Cardiac muscle cell (in vitro differentiated cells and primary cell): ENCODE results near the gene ARHGEF16. TPM values are rescaled to one million over a fixed set of nuclear protein-coding genes. Genes with fewer than 3 reads are reported as not detected.

Source experiments
- DNase-seq, 2 donors: peaks; one replicate each; pipeline versions ENCODE4 v3.0.0 to v3.0.0-alpha.2; 2010 to 2017; ENCODE audit warnings: low read depth in 1 of 2, low spot score in 1 of 2
- H3K27ac ChIP-seq: fragments of 200-600 bp; sonication (generic); 2 replicates; pipeline ENCODE4 v1.5.1; 2016
- H3K27me3 ChIP-seq: fragments of 200-600 bp; sonication (generic); 2 replicates; pipeline ENCODE4 v1.6.0; 2016; ENCODE audit warnings: control low read depth
- H3K36me3 ChIP-seq: fragments of 200-600 bp; sonication (generic); 2 replicates; pipeline ENCODE4 v1.5.1; 2016; ENCODE audit warnings: control low read depth
- H3K4me1 ChIP-seq: fragments of 200-600 bp; sonication (generic); 2 replicates; pipeline ENCODE4 v1.8.1; 2017; ENCODE audit warnings: low read depth, mild to moderate bottlenecking, mixed run types
- H3K4me3 ChIP-seq: fragments of 200-600 bp; sonication (generic); 2 replicates; pipeline ENCODE4 v1.5.1; 2016; ENCODE audit warnings: mild to moderate bottlenecking
- H3K9me3 ChIP-seq: fragments of 200-600 bp; sonication (generic); 2 replicates; pipeline ENCODE4 v1.5.1; 2017; ENCODE audit warnings: low read depth, mild to moderate bottlenecking, control low read depth
- CTCF ChIP-seq: IDR thresholded peaks from 2 replicates; pipeline ENCODE4 v1.5.1; 2012; ENCODE audit warnings: low read depth, mild to moderate bottlenecking, low read length
- polyA plus RNA-seq: library from polyadenylated mRNA; unstranded; fragments of >200 nt; fragmentation: Nextera tagmentation; extraction: Ambion mirVana; gene quantifications from 2 replicates; pipeline ENCODE4 v1.2.1, GENCODE V29; 2016
- total RNA-seq: library from RNA; depleted of rRNA; stranded (reverse); fragments of >200 nt; gene quantifications from 2 replicates; pipeline ENCODE4 v1.2.3, GENCODE V29; 2016

ARHGEF16 gene
- total and polyA plus RNA-seq, 2 experiments from 2014 or later: 6.0 to 11.8 TPM

- no peak overlapping the region for H3K4me3 ChIP-seq
- H3K4me1 ChIP-seq: peaks cover 16% of the 10 kb centered on the region
- no peak overlapping the region for H3K27ac ChIP-seq
- TF ChIP-seq CTCF: no peak
- no peaks in the 10 kb centered on the region for H3K36me3 ChIP-seq
- no peaks in the 10 kb centered on the region for H3K9me3 ChIP-seq
- no peaks in the 10 kb centered on the region for H3K27me3 ChIP-seq
- DNase-seq: no peak
Observed at GRCh38 chr1:3443807-3444206, 10.7 kb upstream of the ARHGEF16 start.

DNA sequence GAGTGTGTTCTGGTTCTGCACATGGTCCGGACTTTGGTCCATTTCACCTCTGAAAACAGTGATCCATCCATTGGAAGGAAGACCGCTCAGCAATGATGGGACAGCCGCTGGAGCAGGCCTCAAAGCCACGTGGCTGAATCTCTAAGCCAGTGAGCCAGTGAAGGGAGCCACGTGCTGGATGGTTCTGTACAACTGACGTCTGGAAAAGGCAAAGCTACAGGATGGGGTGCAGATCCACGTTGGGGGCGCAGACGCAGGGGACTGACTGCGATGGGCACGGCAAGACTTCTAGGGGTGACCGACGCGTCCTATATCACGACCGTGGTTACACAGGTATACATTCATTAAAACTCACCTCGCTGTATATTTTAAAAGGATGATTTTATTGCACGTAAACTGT is 10.2 kb upstream of the ARHGEF16 start:
- Histone ChIP-seq H3K36me3 (no peaks in the 10 kb centered on the region), H3K4me1 (peaks cover 16% of the 10 kb centered on the region), H3K27ac (no peak overlapping the region), H3K4me3 (no peak overlapping the region), H3K9me3 (no peaks in the 10 kb centered on the region), H3K27me3 (no peaks in the 10 kb centered on the region)
- no peak for TF ChIP-seq CTCF
- DNase-seq: no peak

DNA sequence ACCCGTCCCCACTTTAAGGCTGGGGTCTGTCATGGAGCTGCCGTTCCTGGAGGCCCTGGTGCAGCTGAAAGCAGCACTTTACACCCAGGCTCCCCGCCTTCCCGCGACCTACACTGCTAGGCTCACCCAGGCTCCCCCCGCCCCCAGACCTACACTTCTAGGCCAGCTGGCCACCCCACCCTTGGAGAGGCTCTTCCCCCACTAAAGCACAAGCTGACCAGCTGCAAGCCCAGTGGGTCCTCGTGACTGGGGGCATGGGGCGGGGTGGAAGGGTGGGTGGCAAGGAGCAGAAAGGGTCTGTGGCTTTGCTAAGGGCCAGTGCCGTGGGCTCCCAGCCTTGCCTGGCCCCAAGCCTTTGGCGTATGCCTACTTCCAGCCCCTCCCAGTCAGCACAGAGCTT is 9.7 kb upstream of the ARHGEF16 start:
- no peaks in the 10 kb centered on the region for H3K9me3 ChIP-seq
- no peak for TF ChIP-seq CTCF
- H3K4me1 ChIP-seq: peaks cover 16% of the 10 kb centered on the region
- no peak overlapping the region for H3K4me3 ChIP-seq
- H3K27ac ChIP-seq: no peak overlapping the region
- no peaks in the 10 kb centered on the region for H3K27me3 ChIP-seq
- H3K36me3 ChIP-seq: no peaks in the 10 kb centered on the region
- DNase-seq: no peak

DNA sequence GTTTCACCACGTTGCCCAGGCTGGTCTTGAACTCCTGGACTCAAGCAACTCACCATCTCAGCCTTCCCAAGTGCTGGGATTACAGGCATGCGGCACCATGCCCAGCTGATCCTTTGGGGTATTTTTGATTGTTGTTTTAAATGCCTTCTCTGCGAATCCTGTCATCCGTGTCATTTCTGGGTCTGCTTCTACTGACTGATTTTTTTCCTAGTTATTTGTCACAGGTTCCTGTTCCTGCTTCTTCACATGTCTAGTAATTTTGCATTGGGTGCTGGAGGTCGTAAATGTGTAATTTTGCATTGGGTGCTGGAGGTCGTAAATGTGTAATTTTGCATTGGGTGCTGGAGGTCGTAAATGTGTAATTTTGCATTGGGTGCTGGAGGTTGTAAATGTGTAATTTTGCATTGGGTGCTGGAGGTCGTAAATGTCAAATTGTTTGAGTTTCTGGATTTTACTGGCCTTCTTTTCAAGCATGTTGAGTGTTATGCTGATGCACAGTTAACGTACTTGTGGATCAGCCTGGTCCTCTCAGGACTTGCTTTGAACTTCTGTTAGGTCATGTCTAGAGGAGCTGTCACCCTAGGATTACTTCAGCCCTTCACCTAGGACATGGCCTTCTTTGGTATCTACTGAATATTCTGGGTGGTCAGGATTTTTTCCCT is 4.1 kb upstream of the ARHGEF16 start:
- H3K36me3 ChIP-seq: no peaks in the 10 kb centered on the region
- H3K9me3 ChIP-seq: no peaks in the 10 kb centered on the region
- H3K27me3 ChIP-seq: no peaks in the 10 kb centered on the region
- no peak overlapping the region for H3K27ac ChIP-seq
- TF ChIP-seq CTCF: no peak
- H3K4me1 ChIP-seq: no peaks in the 10 kb centered on the region
- DNase-seq: no peak
- H3K4me3 ChIP-seq: no peak overlapping the region

- H3K4me3 ChIP-seq: no peak overlapping the region
- H3K36me3 ChIP-seq: no peaks in the 10 kb centered on the region
- no peak for TF ChIP-seq CTCF
- no peaks in the 10 kb centered on the region for H3K27me3 ChIP-seq
- H3K27ac ChIP-seq: no peak overlapping the region
- no peaks in the 10 kb centered on the region for H3K4me1 ChIP-seq
- no peak for DNase-seq
- H3K9me3 ChIP-seq: no peaks in the 10 kb centered on the region
Observed at GRCh38 chr1:3450983-3451382, 3.5 kb upstream of the ARHGEF16 start.
